B cell (primary cell): ENCODE data around the gene TEKT1. TPM values are rescaled to one million over a fixed set of nuclear protein-coding genes. Genes with fewer than 3 reads are reported as not detected.

ENCODE experiments used
- ATAC-seq: fragments of 200-7000 bp; cut with Tn5 transposase; one replicate; pipeline ENCODE4 v1.10.0; 2021; ENCODE audit warnings: low read depth, mild to moderate bottlenecking, moderate number of reproducible peaks, moderate library complexity
- CTCF ChIA-PET: fragments of 350-600 bp; sonication (Branson Sonifier 250); formaldehyde crosslinking; loops from one replicate; lab custom pipeline; 2021; ENCODE audit warnings: antibody characterized with exemption, inconsistent platforms; lab: Charles Lee
- POLR2A ChIA-PET: fragments of 350-600 bp; sonication (Branson Sonifier 250); formaldehyde crosslinking; loops from one replicate; lab custom pipeline; 2021; ENCODE audit warnings: antibody characterized with exemption; lab: Charles Lee
- DNase-seq: peaks from one replicate; pipeline ENCODE4 v3.0.0; 2013
- H2AFZ ChIP-seq: 2 replicates; pipeline ENCODE4 v1.6.1; 2012; ENCODE audit warnings: mild to moderate bottlenecking, low read depth, low read length; ENCODE audit not compliant: insufficient read depth, poor library complexity, severe bottlenecking
- H3K27ac ChIP-seq, 2 donors: 1 replicate in 1 of 2; 2 replicates in 1 of 2; pipeline ENCODE4 v1.5.1; 2012 to 2013; ENCODE audit warnings: low read length in 2 of 2, mild to moderate bottlenecking in 2 of 2, moderate library complexity in 1 of 2
- H3K27me3 ChIP-seq, 4 experiments: fragments of 200-600 bp in 1 of 4; sonication (generic) in 1 of 4; replicated peaks in 1 of 4; 1 replicate in 2 of 4; 2 replicates in 2 of 4; pipeline versions ENCODE4 v1.6.1 to v1.7.0; 2013 to 2016; ENCODE audit warnings: low read length in 3 of 4, mild to moderate bottlenecking in 2 of 4, mixed read lengths in 1 of 4, moderate library complexity in 1 of 4; ENCODE audit not compliant: insufficient read depth in 4 of 4, control insufficient read depth in 3 of 4; ENCODE audit errors: control extremely low read depth in 1 of 4
- H3K36me3 ChIP-seq, 2 experiments: replicated peaks in 1 of 2; 1 replicate in 1 of 2; 2 replicates in 1 of 2; pipeline versions ENCODE4 v1.6.1 to v1.7.1; 2013; ENCODE audit warnings: low read length in 1 of 2; ENCODE audit not compliant: insufficient read depth in 2 of 2, control insufficient read depth in 1 of 2; ENCODE audit errors: control extremely low read depth in 1 of 2, extremely low read depth in 1 of 2
- H3K4me1 ChIP-seq, 2 donors: fragments of 200-600 bp in 1 of 2; sonication (generic) in 1 of 2; 1 replicate in 1 of 2; 2 replicates in 1 of 2; pipeline versions ENCODE4 v1.5.1 to v1.6.1; 2013 to 2017; ENCODE audit warnings: low read length in 2 of 2; ENCODE audit not compliant: control insufficient read depth in 2 of 2, insufficient read depth in 2 of 2
- H3K4me2 ChIP-seq: replicated peaks from 2 replicates; pipeline ENCODE3; 2012; ENCODE audit warnings: mild to moderate bottlenecking, low read depth, low read length; ENCODE audit not compliant: poor library complexity, severe bottlenecking
- H3K4me3 ChIP-seq, 5 experiments: fragments of 200-600 bp in 1 of 5; sonication (generic) in 1 of 5; 1 replicate in 3 of 5; 2 replicates in 2 of 5; pipeline versions ENCODE4 v1.5.1 to v1.7.0; 2011 to 2016; ENCODE audit warnings: low read length in 4 of 5, mild to moderate bottlenecking in 4 of 5, low read depth in 2 of 5, control low read depth in 1 of 5, moderate library complexity in 1 of 5; ENCODE audit not compliant: insufficient read depth in 1 of 5; ENCODE audit errors: control extremely low read depth in 1 of 5, extremely low read depth in 1 of 5
- H3K79me2 ChIP-seq: fragments of 200-600 bp; sonication (generic); one replicate; pipeline ENCODE4 v1.6.0; 2016; ENCODE audit warnings: low read length; ENCODE audit not compliant: control insufficient read depth, insufficient read depth
- H3K9ac ChIP-seq: fragments of 200-600 bp; sonication (generic); 2 replicates; pipeline ENCODE4 v1.6.1; 2017; ENCODE audit warnings: mild to moderate bottlenecking, low read length, moderate library complexity
- H3K9me3 ChIP-seq, 3 donors: one replicate each; pipeline versions ENCODE4 v1.6.1 to v1.7.1; 2013; ENCODE audit warnings: low read length in 2 of 3; ENCODE audit not compliant: control insufficient read depth in 2 of 3, insufficient read depth in 1 of 3; ENCODE audit errors: control extremely low read depth in 1 of 3
- H4K20me1 ChIP-seq: 2 replicates; pipeline ENCODE4 v1.6.0; 2012; ENCODE audit warnings: mild to moderate bottlenecking, low read length; ENCODE audit not compliant: insufficient read depth, control insufficient read depth, poor library complexity, severe bottlenecking
- H3K27ac Mint-ChIP-seq: one replicate; pipeline ENCODE4 v1.8.0; 2021; ENCODE audit warnings: mixed read lengths
- H3K27me3 Mint-ChIP-seq: one replicate; pipeline ENCODE4 v1.8.0; 2021; ENCODE audit warnings: mixed read lengths
- H3K4me1 Mint-ChIP-seq: one replicate; pipeline ENCODE4 v1.8.0; 2021; ENCODE audit warnings: mixed read lengths
- H3K4me3 Mint-ChIP-seq: one replicate; pipeline ENCODE4 v1.8.0; 2021; ENCODE audit warnings: mixed read lengths
- H3K9me3 Mint-ChIP-seq: one replicate; pipeline ENCODE4 v1.8.0; 2022; ENCODE audit warnings: mixed read lengths; ENCODE audit not compliant: insufficient read depth
- EZH2 ChIP-seq: IDR thresholded peaks from 2 replicates; pipeline ENCODE4 v1.6.1; 2012; ENCODE audit warnings: borderline replicate concordance, low read depth, mild to moderate bottlenecking, moderate library complexity, low read length; ENCODE audit not compliant: insufficient read depth, poor library complexity, severe bottlenecking
- WGBS: methylation state at CpG from one replicate; pipeline ENCODE4 v1.1.5; 2013; ENCODE audit warnings: missing lambda C conversion rate; ENCODE audit not compliant: insufficient coverage; 5-methylcytosine and 5-hydroxymethylcytosine counted together
- intact Hi-C: fragments of 100-400 bp; cut with micrococcal nuclease; formaldehyde crosslinking; loops from one replicate; pipeline ENCODE4 v1.10.0; 2022
- polyA plus RNA-seq: library from polyadenylated mRNA; depleted of rRNA; stranded (reverse); fragments of >200 nt; gene quantifications from 2 replicates; pipeline ENCODE4 v1.2.3, GENCODE V29; 2012
- total RNA-seq, 2 donors: library from RNA; stranded (reverse); fragments of 120-200 nt in 1 of 2; gene quantifications; 1 replicate in 1 of 2; 2 replicates in 1 of 2; pipeline versions ENCODE4 v1.2.3 to v1.2.4, GENCODE V29; 2013 to 2022
- TF ChIP-seq, protein P1 (sequence below): fragments of 200-600 bp; IDR thresholded peaks from one replicate; pipeline ENCODE4 v1.8.0; 2022; ENCODE audit warnings: antibody characterized with exemption, mild to moderate bottlenecking

The TEKT1 gene
- total and polyA plus RNA-seq, 2 donors (not counting 1 experiment from before 2014, with no cell fraction given), result not detected

DNA sequence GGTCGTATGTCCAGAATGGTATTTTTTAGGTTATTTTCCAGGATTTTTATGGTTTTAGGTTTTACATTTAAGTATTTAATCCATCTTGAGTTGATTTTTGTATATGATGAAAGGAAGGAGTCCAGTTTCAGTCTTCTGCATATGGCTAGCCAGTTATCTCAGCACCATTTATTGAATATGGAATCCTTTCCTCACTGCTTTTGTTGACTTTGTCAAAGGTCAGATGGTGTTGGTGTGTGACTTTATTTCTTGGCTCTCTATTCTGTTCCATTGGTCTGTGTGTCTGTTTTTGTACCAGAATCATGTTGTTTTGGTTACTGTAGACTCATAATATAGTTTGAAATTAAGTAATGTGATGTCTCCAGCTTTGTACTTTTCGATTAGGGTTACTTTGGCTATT lies 26.4 kb upstream of the TEKT1 start:
- H3K4me3 ChIP-seq, result no peak overlapping the region
- no peaks in the 10 kb centered on the region for H3K79me2 ChIP-seq
- H3K27ac Mint-ChIP-seq, result no peak overlapping the region

DNA sequence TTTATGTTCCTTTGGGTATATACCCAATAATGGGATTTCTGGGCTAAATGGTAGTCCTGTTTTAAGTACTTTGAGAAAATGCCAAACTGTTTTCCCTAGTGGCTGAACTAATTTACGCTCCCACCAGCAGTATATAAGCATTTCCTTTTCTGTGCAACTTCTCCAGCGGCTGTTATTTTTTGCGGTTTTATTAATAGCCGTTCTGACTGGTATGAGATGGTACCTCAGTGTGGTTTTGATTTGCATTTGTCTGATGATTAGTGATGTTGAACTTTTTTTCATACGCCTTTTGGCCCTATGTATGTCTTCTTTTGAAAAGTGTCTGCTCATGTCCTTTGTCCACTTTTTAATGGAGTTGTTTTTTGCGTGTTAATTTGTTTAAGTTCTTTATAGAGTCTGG lies 25.8 kb upstream of the TEKT1 start:
- Histone ChIP-seq H3K27ac (no peak overlapping the region), H3K79me2 (no peaks in the 10 kb centered on the region), H3K9ac (no peak overlapping the region), H3K27me3 (peaks cover 0 to 10% (median 1%) of the 10 kb centered on the region in 4 experiments), H4K20me1 (no peaks in the 10 kb centered on the region), H2AFZ (no peak overlapping the region), H3K4me3 (no peak overlapping the region), H3K36me3 (no peaks in the 10 kb centered on the region), H3K4me2 (no peak overlapping the region), H3K4me1 (peaks cover 0 to 8% of the 10 kb centered on the region in 2 donors), H3K9me3 (peaks cover 0 to 3% (median 0%) of the 10 kb centered on the region in 3 donors)
- intact Hi-C loops, result no loop called here
- ChIA-PET CTCF (no interaction called here), POLR2A (no interaction called here)
- TF ChIP-seq EZH2, result no peak
- TF ChIP-seq, protein P1, sequence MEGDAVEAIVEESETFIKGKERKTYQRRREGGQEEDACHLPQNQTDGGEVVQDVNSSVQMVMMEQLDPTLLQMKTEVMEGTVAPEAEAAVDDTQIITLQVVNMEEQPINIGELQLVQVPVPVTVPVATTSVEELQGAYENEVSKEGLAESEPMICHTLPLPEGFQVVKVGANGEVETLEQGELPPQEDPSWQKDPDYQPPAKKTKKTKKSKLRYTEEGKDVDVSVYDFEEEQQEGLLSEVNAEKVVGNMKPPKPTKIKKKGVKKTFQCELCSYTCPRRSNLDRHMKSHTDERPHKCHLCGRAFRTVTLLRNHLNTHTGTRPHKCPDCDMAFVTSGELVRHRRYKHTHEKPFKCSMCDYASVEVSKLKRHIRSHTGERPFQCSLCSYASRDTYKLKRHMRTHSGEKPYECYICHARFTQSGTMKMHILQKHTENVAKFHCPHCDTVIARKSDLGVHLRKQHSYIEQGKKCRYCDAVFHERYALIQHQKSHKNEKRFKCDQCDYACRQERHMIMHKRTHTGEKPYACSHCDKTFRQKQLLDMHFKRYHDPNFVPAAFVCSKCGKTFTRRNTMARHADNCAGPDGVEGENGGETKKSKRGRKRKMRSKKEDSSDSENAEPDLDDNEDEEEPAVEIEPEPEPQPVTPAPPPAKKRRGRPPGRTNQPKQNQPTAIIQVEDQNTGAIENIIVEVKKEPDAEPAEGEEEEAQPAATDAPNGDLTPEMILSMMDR, result no peak
- ATAC-seq (no peak), DNase-seq (no peak)
- H3K9me3 Mint-ChIP-seq, result no peaks in the 10 kb centered on the region
- H3K4me1 Mint-ChIP-seq, result peaks cover 17% of the 10 kb centered on the region
- H3K27me3 Mint-ChIP-seq, result peaks cover 38% of the 10 kb centered on the region
- WGBS, result 33% methylated on average over 3 of the region's 6 CpGs
- H3K4me3 Mint-ChIP-seq, result no peak overlapping the region
- no peak overlapping the region for H3K27ac Mint-ChIP-seq

More for the DNA sequence above, 26.4 kb upstream of the TEKT1 start:
- Histone ChIP-seq H3K9ac (no peak overlapping the region), H3K4me1 (peaks cover 0 to 8% of the 10 kb centered on the region in 2 donors), H3K9me3 (peaks cover 0 to 8% (median 0%) of the 10 kb centered on the region in 3 donors), H3K27me3 (peaks cover 0 to 16% (median 4%) of the 10 kb centered on the region in 4 experiments), H2AFZ (no peak overlapping the region), H3K36me3 (no peaks in the 10 kb centered on the region), H4K20me1 (no peaks in the 10 kb centered on the region), H3K4me2 (no peak overlapping the region), H3K27ac (no peak overlapping the region)
- Mint-ChIP-seq H3K9me3 (no peaks in the 10 kb centered on the region), H3K4me1 (peaks cover 17% of the 10 kb centered on the region), H3K4me3 (no peak overlapping the region), H3K27me3 (peaks cover 43% of the 10 kb centered on the region)
- ChIA-PET POLR2A (no interaction called here), CTCF (interaction anchor here (1.6 kb wide), 1 partner anchor 147 kb away, joined by 4 read pairs; no protein-coding TSS in a partner anchor)
- no peak for ATAC-seq
- intact Hi-C loops, result no loop called here
- TF ChIP-seq, protein P1, result no peak
- TF ChIP-seq EZH2, result no peak
- DNase-seq, result no peak
- WGBS, result 100% methylated on average over 2 of the region's 2 CpGs
